HL-60 (cell line): ENCODE results near the gene PRDM2.

Source experiments
- DNase-seq, 2 experiments: peaks; one replicate each; pipeline ENCODE4 v3.0.0-alpha.2; 2010 to 2020; ENCODE audit warnings: low read depth in 1 of 2, low spot score in 1 of 2
- H3K27ac ChIP-seq: fragments of 250-450 bp; sonication (Bioruptor Pico); replicated peaks from 2 replicates; pipeline ENCODE4 v1.5.1; 2020; ENCODE audit warnings: mild to moderate bottlenecking, moderate library complexity
- H3K27me3 ChIP-seq: fragments of 250-450 bp; sonication (Bioruptor Pico); 2 replicates; pipeline ENCODE4 v1.5.1; 2021; ENCODE audit warnings: mild to moderate bottlenecking, moderate library complexity; ENCODE audit not compliant: insufficient read depth, poor library complexity, severe bottlenecking
- H3K4me3 ChIP-seq: replicated peaks from 2 replicates; pipeline ENCODE4 v1.5.1; 2011; ENCODE audit warnings: mild to moderate bottlenecking, control low read depth, low read length; ENCODE audit not compliant: insufficient read depth
- CTCF ChIP-seq: IDR thresholded peaks from one replicate; pipeline ENCODE4 v1.5.1; 2011; ENCODE audit warnings: low read length, control low read depth, inconsistent platforms; ENCODE audit not compliant: insufficient read depth
- GABPA ChIP-seq: IDR thresholded peaks from 2 replicates; pipeline ENCODE4 v1.6.1; 2012; ENCODE audit warnings: low read depth
- POLR2AphosphoS5 ChIP-seq: IDR thresholded peaks from 2 replicates; pipeline ENCODE4 v1.6.1; 2012; ENCODE audit warnings: low read depth
- REST ChIP-seq: IDR thresholded peaks from 2 replicates; pipeline ENCODE4 v1.6.1; 2012; ENCODE audit warnings: low read depth; ENCODE audit not compliant: insufficient replicate concordance
- SPI1 ChIP-seq: IDR thresholded peaks from 2 replicates; pipeline ENCODE4 v1.6.1; 2012; ENCODE audit warnings: low read depth, mild to moderate bottlenecking, borderline replicate concordance

PRDM2 gene

GRCh38 chr1:13803546-13804239 lies 103.7 kb downstream of the PRDM2 start:
- DNase-seq, result no peak
- no peak overlapping the region for H3K4me3 ChIP-seq
- no peaks in the 10 kb centered on the region for H3K27me3 ChIP-seq

GRCh38 chr1:13804240-13804633 lies 104.2 kb downstream of the PRDM2 start:
- TF ChIP-seq REST, result no peak
- Histone ChIP-seq H3K4me3 (no peak overlapping the region), H3K27ac (no peak overlapping the region), H3K27me3 (no peaks in the 10 kb centered on the region)
- DNase-seq, result no peak

More at GRCh38 chr1:13803546-13804239, 103.7 kb downstream of the PRDM2 start:
- no peak overlapping the region for H3K27ac ChIP-seq
- no peak for TF ChIP-seq GABPA
- no peak for TF ChIP-seq REST
- TF ChIP-seq CTCF, result no peak
- TF ChIP-seq SPI1, result no peak
- no peak for TF ChIP-seq POLR2AphosphoS5

GRCh38 chr1:13805431-13805830 lies 105.4 kb downstream of the PRDM2 start:
- Histone ChIP-seq H3K4me3 (no peak overlapping the region), H3K27ac (no peak overlapping the region), H3K27me3 (no peaks in the 10 kb centered on the region)
- no peak for TF ChIP-seq CTCF
- no peak for TF ChIP-seq GABPA
- no peak for TF ChIP-seq POLR2AphosphoS5
- no peak for TF ChIP-seq REST
- DNase-seq, result no peak

- H3K4me3 ChIP-seq, result no peak overlapping the region
- no peak for DNase-seq
- TF ChIP-seq CTCF (no peak), GABPA (no peak), SPI1 (no peak), POLR2AphosphoS5 (no peak), REST (no peak)
- H3K27me3 ChIP-seq, result no peaks in the 10 kb centered on the region
- H3K27ac ChIP-seq, result no peak overlapping the region
These were observed 106.1 kb downstream of the PRDM2 start for GRCh38 chr1:13806108-13806507.
